Endothelial cell of umbilical vein (primary cell): Measurements from ENCODE around the gene AQP10. TPM values are rescaled to one million over a fixed set of nuclear protein-coding genes. Genes with fewer than 3 reads are reported as not detected.
A peak's percentile ranks its signal among the peaks of the same experiment; 100 is the strongest.
"Not testable (repeated sequence)": the region's sequence is repeated elsewhere in the genome, so short reads cannot be mapped to it uniquely, and the experiment has no call there.

Source experiments
- BruUV-seq: library from RNA; stranded (reverse); fragments of 400-500 nt; replicated peaks from 2 replicates; lab custom pipeline; 2021; lab: Mats Ljungman, UMichigan
- CTCF ChIA-PET: fragments of 300-600, 350-600 bp; sonication (Branson Sonifier 250); formaldehyde crosslinking; loops from one replicate; lab custom pipeline; 2021; ENCODE audit warnings: antibody characterized with exemption, inconsistent platforms; lab: Charles Lee
- POLR2A ChIA-PET: fragments of 300-600, 350-600 bp; sonication (Branson Sonifier 250); formaldehyde crosslinking; loops from one replicate; lab custom pipeline; 2021; ENCODE audit warnings: antibody characterized with exemption, inconsistent platforms; lab: Charles Lee
- DNase-seq: peaks from one replicate; pipeline ENCODE4 v3.0.0-alpha.2; 2011; ENCODE audit warnings: low read depth, low spot score
- FAIRE-seq: peaks from 2 replicates; lab custom pipeline; 2011; peaks lifted over from hg19 to GRCh38; lab: Jason Lieb, UNC
- H2AFZ ChIP-seq: 2 replicates; pipeline ENCODE4 v1.6.0; 2012; ENCODE audit warnings: low read depth, low read length, control low read depth, inconsistent platforms
- H3K27ac ChIP-seq: 2 replicates; pipeline ENCODE4 v1.5.1; 2011; ENCODE audit warnings: low read depth, mild to moderate bottlenecking, control low read depth, low read length, moderate library complexity; ENCODE audit not compliant: insufficient read depth
- H3K27me3 ChIP-seq, 2 experiments: 2 replicates each; pipeline versions ENCODE4 v1.6.0 to v1.6.1; 2011; ENCODE audit warnings: low read length in 2 of 2, mixed read lengths in 1 of 2; ENCODE audit not compliant: control insufficient read depth in 2 of 2, insufficient read depth in 2 of 2
- H3K36me3 ChIP-seq, 2 experiments: 2 replicates in 1 of 2; 3 replicates in 1 of 2; pipeline ENCODE4 v1.5.1; 2011; ENCODE audit warnings: low read length in 2 of 2, mild to moderate bottlenecking in 1 of 2, moderate library complexity in 1 of 2; ENCODE audit not compliant: control insufficient read depth in 2 of 2, insufficient read depth in 2 of 2; ENCODE audit errors: extremely low read depth in 1 of 2
- H3K4me1 ChIP-seq: 3 replicates; pipeline ENCODE4 v1.5.1; 2011; ENCODE audit warnings: mild to moderate bottlenecking, low read length; ENCODE audit not compliant: control insufficient read depth, insufficient read depth; ENCODE audit errors: extremely low read depth
- H3K4me2 ChIP-seq: 2 replicates; pipeline ENCODE4 v1.6.1; 2011; ENCODE audit warnings: low read length, control low read depth, mixed read lengths; ENCODE audit not compliant: insufficient read depth
- H3K4me3 ChIP-seq, 3 experiments: fragments of 200-600 bp in 1 of 3; sonication (generic), shearing (Covaris generic) in 1 of 3; replicated peaks in 1 of 3; 2 replicates each; pipeline ENCODE4 v1.5.1; 2011 to 2016; ENCODE audit warnings: control low read depth in 3 of 3, low read length in 3 of 3, mild to moderate bottlenecking in 2 of 3, inconsistent platforms in 1 of 3, low read depth in 1 of 3, moderate library complexity in 1 of 3; ENCODE audit not compliant: insufficient read depth in 1 of 3
- H3K79me2 ChIP-seq: 2 replicates; pipeline ENCODE4 v1.6.0; 2012; ENCODE audit warnings: low read length, inconsistent platforms; ENCODE audit not compliant: control insufficient read depth, insufficient read depth
- H3K9ac ChIP-seq: replicated peaks from 2 replicates; pipeline ENCODE3; 2011; ENCODE audit warnings: low read length, control low read depth; ENCODE audit not compliant: insufficient read depth; ENCODE audit errors: extremely low read depth
- H3K9me1 ChIP-seq: replicated peaks from 3 replicates; pipeline ENCODE4 v1.6.0; 2011; ENCODE audit warnings: mild to moderate bottlenecking, low read length; ENCODE audit not compliant: control insufficient read depth, insufficient read depth; ENCODE audit errors: extremely low read depth
- H3K9me3 ChIP-seq: replicated peaks from 2 replicates; pipeline ENCODE4 v1.5.1; 2012; ENCODE audit warnings: low read length, inconsistent platforms; ENCODE audit not compliant: control insufficient read depth, insufficient read depth
- H4K20me1 ChIP-seq: replicated peaks from 2 replicates; pipeline ENCODE3; 2011; ENCODE audit warnings: mild to moderate bottlenecking, low read length; ENCODE audit not compliant: control insufficient read depth, insufficient read depth; ENCODE audit errors: extremely low read depth
- JUN ChIP-seq: IDR thresholded peaks from 2 replicates; pipeline ENCODE4 v1.6.1; 2011; ENCODE audit warnings: borderline replicate concordance, low read depth; ENCODE audit not compliant: insufficient read length, insufficient read depth
- dilution Hi-C: fragments of 300-500 bp; cut with MboI; formaldehyde crosslinking; loops from one replicate; pipeline ENCODE4 v1.15.0; 2019; ENCODE audit warnings: low sequenced_read_pairs; ENCODE audit not compliant: extremely low pct_ligation_motif_present
- intact Hi-C: fragments of 100-400 bp; cut with micrococcal nuclease; formaldehyde crosslinking; loops from one replicate; pipeline ENCODE4 v1.10.0; 2022
- polyA plus RNA-seq, 4 experiments: library from polyadenylated mRNA; depleted of rRNA in 3 of 4; stranded (reverse) in 3 of 4; unstranded in 1 of 4; fragments of >200 nt; gene quantifications; 2 replicates each; pipeline versions ENCODE4 v1.2.1 to v1.2.3, GENCODE V29; 2011 to 2012; ENCODE audit warnings: missing spikeins in 1 of 4
- total RNA-seq: library from RNA; stranded (reverse); gene quantifications from 2 replicates; pipeline ENCODE4 v1.2.3, GENCODE V29; 2021
- TF ChIP-seq, protein P1 (sequence below), 2 donors: IDR thresholded peaks; 1 replicate in 1 of 2; 2 replicates in 1 of 2; pipeline ENCODE4 v1.5.1; 2011; ENCODE audit warnings: low read length in 2 of 2, mild to moderate bottlenecking in 2 of 2, moderate library complexity in 2 of 2, control low read depth in 1 of 2, inconsistent platforms in 1 of 2, low read depth in 1 of 2; ENCODE audit not compliant: insufficient read depth in 1 of 2; ENCODE audit errors: extremely low read depth in 1 of 2

AQP10 gene
- total and polyA plus RNA-seq, 2 donors (not counting 3 experiments of a cell fraction or from before 2014, with no cell fraction given): not detected

DNA sequence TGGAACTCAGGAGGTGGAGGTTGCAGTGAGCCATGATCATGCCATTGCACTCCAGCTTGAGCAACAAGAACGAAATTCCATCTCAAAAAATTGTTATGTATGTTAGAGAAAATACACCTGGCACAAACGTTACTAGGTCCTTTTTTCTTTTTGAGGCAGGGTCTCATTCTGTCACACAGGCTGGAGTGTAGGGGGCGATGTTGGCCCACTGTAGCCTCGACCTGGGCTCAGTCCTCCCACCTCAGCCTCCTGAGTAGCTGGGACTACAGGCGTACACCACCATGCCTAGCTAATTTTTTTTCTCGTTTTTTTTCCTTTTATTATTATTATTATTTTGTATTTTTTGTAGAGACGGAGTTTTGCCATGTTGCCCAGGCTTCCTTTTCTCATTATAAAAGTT, 44.1 kb upstream of the AQP10 start:
- ChIA-PET CTCF (interaction anchor here (0.6 to 2.5 kb wide), 6 partner anchors 18 to 270 kb away, joined by 3 to 35 read pairs (median 4); no protein-coding TSS in a partner anchor), POLR2A (no interaction called here)
- dilution Hi-C loops: no loop called here
- DNase-seq (no peak), FAIRE-seq (no peak)
- TF ChIP-seq, protein P1, sequence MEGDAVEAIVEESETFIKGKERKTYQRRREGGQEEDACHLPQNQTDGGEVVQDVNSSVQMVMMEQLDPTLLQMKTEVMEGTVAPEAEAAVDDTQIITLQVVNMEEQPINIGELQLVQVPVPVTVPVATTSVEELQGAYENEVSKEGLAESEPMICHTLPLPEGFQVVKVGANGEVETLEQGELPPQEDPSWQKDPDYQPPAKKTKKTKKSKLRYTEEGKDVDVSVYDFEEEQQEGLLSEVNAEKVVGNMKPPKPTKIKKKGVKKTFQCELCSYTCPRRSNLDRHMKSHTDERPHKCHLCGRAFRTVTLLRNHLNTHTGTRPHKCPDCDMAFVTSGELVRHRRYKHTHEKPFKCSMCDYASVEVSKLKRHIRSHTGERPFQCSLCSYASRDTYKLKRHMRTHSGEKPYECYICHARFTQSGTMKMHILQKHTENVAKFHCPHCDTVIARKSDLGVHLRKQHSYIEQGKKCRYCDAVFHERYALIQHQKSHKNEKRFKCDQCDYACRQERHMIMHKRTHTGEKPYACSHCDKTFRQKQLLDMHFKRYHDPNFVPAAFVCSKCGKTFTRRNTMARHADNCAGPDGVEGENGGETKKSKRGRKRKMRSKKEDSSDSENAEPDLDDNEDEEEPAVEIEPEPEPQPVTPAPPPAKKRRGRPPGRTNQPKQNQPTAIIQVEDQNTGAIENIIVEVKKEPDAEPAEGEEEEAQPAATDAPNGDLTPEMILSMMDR (IDR thresholded peaks at IDR 0.05; ENCODE audit: extremely low read depth in 1 of 2, insufficient read depth in 1 of 2, low read depth in 1 of 2, low read length in 2 of 2): peak in 1 of 2 donors; percentile 25
- TF ChIP-seq JUN: no peak
- Histone ChIP-seq H3K36me3 (peaks cover 0 to 5% of the 10 kb centered on the region in 2 experiments), H3K9me3 (no peaks in the 10 kb centered on the region), H3K4me3 (no peak overlapping the region), H3K27me3 (no peaks in the 10 kb centered on the region), H3K9ac (no peak overlapping the region), H3K9me1 (no peaks in the 10 kb centered on the region), H3K27ac (no peak overlapping the region), H2AFZ (no peak overlapping the region), H3K4me2 (no peak overlapping the region), H4K20me1 (no peaks in the 10 kb centered on the region), H3K4me1 (peaks cover 10% of the 10 kb centered on the region), H3K79me2 (peaks cover 9% of the 10 kb centered on the region)
- intact Hi-C loops: no loop called here
- no TSS peak for BruUV-seq

DNA sequence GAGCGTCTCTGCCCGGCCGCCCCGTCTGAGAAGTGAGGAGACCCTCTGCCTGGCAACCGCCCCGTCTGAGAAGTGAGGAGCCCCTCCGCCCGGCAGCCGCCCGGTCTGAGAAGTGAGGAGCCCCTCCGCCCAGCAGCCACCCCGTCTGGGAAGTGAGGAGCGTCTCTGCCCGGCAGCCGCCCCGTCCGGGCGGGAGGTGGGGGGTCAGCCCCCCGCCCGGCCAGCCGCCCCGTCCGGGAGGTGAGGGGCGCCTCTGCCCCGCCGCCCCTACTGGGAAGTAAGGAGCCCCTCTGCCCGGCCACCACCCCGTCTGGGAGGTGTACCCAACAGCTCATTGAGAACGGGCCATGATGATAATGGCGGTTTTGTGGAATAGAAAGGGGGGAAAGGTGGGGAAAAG, 33.3 kb upstream of the AQP10 start:
- H3K9ac ChIP-seq, H3K36me3 ChIP-seq, H3K4me1 ChIP-seq, intact Hi-C loops, H3K79me2 ChIP-seq, H4K20me1 ChIP-seq, H3K27ac ChIP-seq, BruUV-seq, H3K9me3 ChIP-seq, H3K4me2 ChIP-seq, POLR2A ChIA-PET, dilution Hi-C loops, CTCF ChIA-PET, H2AFZ ChIP-seq, DNase-seq, H3K9me1 ChIP-seq, FAIRE-seq, H3K27me3 ChIP-seq, H3K4me3 ChIP-seq: not testable (repeated sequence)
